ENCODE data around the gene OR2T11.

OR2T11 gene

DNA sequence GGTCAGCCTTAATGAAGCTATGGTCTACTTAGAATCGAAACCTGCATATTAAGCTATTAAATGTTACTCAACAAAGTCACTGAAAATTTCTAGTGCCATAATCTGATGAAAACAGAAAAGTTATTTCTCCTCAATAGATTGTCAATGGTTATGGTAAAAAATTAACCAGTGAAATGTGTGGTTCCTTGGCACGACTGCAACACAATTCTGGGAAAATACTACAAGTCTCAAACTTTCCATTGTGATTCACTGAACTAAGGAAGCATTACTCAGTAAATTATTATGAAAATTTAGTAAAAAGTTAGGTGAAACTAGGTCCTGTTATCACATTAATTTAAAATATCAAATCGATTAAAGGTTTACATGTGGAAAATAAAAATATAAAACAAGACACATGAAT lies 24.6 kb downstream of the OR2T11 start:
- Histone ChIP-seq H3K36me3 (ENCODE audit: low read depth) (no peaks in the 10 kb centered on the region), H3K27me3 (ENCODE audit: insufficient read depth, poor library complexity, severe bottlenecking) (no peaks in the 10 kb centered on the region), H3K4me1 (ENCODE audit: insufficient read depth, poor library complexity, severe bottlenecking) (no peaks in the 10 kb centered on the region), H3K27ac (ENCODE audit: poor library complexity, severe bottlenecking) (no peak overlapping the region), H3K9me3 (ENCODE audit: severe bottlenecking) (no peaks in the 10 kb centered on the region), H3K4me3 (ENCODE audit: severe bottlenecking) (no peak overlapping the region)
- ATAC-seq (ENCODE audit: low read depth) (no peak), DNase-seq (ENCODE audit: low spot score) (no peak)
- TF ChIP-seq, protein P1, sequence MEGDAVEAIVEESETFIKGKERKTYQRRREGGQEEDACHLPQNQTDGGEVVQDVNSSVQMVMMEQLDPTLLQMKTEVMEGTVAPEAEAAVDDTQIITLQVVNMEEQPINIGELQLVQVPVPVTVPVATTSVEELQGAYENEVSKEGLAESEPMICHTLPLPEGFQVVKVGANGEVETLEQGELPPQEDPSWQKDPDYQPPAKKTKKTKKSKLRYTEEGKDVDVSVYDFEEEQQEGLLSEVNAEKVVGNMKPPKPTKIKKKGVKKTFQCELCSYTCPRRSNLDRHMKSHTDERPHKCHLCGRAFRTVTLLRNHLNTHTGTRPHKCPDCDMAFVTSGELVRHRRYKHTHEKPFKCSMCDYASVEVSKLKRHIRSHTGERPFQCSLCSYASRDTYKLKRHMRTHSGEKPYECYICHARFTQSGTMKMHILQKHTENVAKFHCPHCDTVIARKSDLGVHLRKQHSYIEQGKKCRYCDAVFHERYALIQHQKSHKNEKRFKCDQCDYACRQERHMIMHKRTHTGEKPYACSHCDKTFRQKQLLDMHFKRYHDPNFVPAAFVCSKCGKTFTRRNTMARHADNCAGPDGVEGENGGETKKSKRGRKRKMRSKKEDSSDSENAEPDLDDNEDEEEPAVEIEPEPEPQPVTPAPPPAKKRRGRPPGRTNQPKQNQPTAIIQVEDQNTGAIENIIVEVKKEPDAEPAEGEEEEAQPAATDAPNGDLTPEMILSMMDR (IDR thresholded peaks at IDR 0.05; ENCODE audit: poor library complexity, severe bottlenecking) = no peak

DNA sequence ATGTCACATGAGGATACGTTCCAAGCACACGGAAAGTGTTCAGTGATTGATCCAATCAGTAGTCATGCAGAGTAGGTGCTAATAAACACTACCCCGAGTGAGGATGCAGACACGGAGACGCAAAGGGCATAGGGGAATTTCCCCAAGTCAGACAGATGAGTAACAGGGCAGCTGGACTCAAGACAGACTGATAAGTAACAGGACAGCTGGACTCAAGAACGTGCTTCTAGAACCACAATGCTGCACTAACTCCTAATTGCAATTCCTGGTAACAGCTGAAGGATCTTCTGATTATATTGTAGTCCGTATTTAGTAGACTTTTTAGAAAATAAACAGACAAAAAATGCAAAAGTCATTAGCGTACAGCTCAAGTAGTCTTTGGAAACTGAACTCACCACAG lies 35.5 kb downstream of the OR2T11 start:
- H3K27ac ChIP-seq (ENCODE audit: poor library complexity, severe bottlenecking) = no peak overlapping the region
- DNase-seq (ENCODE audit: low spot score) = no peak
- no peak for ATAC-seq (ENCODE audit: low read depth)
- no peak overlapping the region for H3K4me3 ChIP-seq (ENCODE audit: severe bottlenecking)
- H3K36me3 ChIP-seq (ENCODE audit: low read depth) = no peaks in the 10 kb centered on the region
- TF ChIP-seq, protein P1 (IDR thresholded peaks at IDR 0.05; ENCODE audit: poor library complexity, severe bottlenecking) = no peak
- H3K9me3 ChIP-seq (ENCODE audit: severe bottlenecking) = no peaks in the 10 kb centered on the region
- no peaks in the 10 kb centered on the region for H3K27me3 ChIP-seq (ENCODE audit: insufficient read depth, poor library complexity, severe bottlenecking)
- no peaks in the 10 kb centered on the region for H3K4me1 ChIP-seq (ENCODE audit: insufficient read depth, poor library complexity, severe bottlenecking)

DNA sequence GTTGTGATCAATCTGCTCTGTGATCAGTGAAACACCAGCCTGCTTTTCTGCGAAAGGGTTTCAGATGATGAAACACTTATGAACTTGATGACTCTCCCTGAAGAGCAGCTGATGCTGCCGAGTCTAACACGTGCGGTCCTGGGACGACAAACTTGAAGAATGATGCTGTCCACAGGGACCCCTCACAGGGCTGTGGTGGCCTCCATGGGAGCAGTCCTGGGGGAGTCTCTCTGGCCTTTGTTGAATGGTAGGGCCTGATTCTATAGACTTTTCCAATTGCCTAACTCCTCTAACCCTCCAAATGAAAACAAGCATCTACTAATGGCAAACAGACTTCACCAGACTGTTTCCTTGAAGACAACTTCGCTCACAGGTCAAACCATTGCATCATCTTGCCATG lies 37.3 kb downstream of the OR2T11 start, which contains the start of gene OR2T10:
Gene OR2T10 (minus strand): TSS at position 112 of the 400 bp plus-strand sequence. CDS start 3,932 bp downstream, outside the sequence.
- H3K27me3 ChIP-seq (ENCODE audit: insufficient read depth, poor library complexity, severe bottlenecking) = no peaks in the 10 kb centered on the region
- no peaks in the 10 kb centered on the region for H3K9me3 ChIP-seq (ENCODE audit: severe bottlenecking)
- H3K4me3 ChIP-seq (ENCODE audit: severe bottlenecking) = no peak within 1 kb of the TSS
- H3K36me3 ChIP-seq (ENCODE audit: low read depth) = no peaks in the 10 kb centered on the region
- TF ChIP-seq, protein P1 (IDR thresholded peaks at IDR 0.05; ENCODE audit: poor library complexity, severe bottlenecking) = no peak
- ATAC-seq (ENCODE audit: low read depth) (no peak), DNase-seq (ENCODE audit: low spot score) (no peak)
- no peaks in the 10 kb centered on the region for H3K4me1 ChIP-seq (ENCODE audit: insufficient read depth, poor library complexity, severe bottlenecking)
- H3K27ac ChIP-seq (ENCODE audit: poor library complexity, severe bottlenecking) = no peak within 1 kb of the TSS

DNA sequence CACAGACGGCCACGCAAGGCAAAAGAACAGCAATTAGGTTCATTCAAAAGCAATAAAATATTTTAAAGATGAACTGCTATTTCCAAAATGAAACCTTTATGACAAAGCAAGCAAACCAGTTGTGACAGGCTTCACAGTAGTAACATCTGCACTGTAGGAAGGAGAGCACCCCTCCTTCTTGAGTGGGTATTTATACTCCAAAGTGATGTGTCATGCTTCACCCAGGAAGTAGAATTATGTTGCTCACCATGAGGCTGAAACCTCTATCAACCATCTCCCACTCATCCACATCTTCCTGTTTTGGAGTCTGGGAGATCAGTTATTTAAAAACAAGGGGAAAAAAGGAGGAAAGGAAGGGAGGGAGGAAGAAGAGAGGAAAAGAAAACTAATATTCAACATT lies 38.3 kb downstream of the OR2T11 start:
- Histone ChIP-seq H3K36me3 (ENCODE audit: low read depth) (no peaks in the 10 kb centered on the region), H3K27ac (ENCODE audit: poor library complexity, severe bottlenecking) (no peak overlapping the region), H3K9me3 (ENCODE audit: severe bottlenecking) (no peaks in the 10 kb centered on the region), H3K27me3 (ENCODE audit: insufficient read depth, poor library complexity, severe bottlenecking) (no peaks in the 10 kb centered on the region), H3K4me3 (ENCODE audit: severe bottlenecking) (no peak overlapping the region), H3K4me1 (ENCODE audit: insufficient read depth, poor library complexity, severe bottlenecking) (no peaks in the 10 kb centered on the region)
- TF ChIP-seq, protein P1 (IDR thresholded peaks at IDR 0.05; ENCODE audit: poor library complexity, severe bottlenecking) = no peak
- ATAC-seq (ENCODE audit: low read depth) (no peak), DNase-seq (ENCODE audit: low spot score) (no peak)

DNA sequence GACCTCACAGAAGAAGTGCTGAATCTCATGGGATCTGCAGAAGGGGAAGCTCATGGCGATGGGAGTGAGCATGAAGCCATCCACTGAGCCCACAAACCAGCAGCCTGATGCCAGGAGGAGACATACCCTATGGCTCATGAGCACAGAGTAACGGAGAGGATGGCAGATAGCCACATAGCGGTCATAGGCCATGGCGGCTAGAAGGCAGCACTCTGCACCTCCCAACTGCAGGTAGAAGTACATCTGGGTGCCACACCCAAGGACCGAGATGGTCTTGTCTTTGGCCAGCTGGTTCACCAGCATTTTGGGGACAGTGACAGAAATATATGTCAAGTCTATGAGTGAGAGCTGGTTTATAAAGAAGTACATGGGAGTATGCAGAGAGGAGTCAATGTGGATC lies 41.7 kb downstream of the OR2T11 start:
- no peaks in the 10 kb centered on the region for H3K9me3 ChIP-seq (ENCODE audit: severe bottlenecking)
- ATAC-seq (ENCODE audit: low read depth) = no peak
- H3K4me3 ChIP-seq (ENCODE audit: severe bottlenecking) = no peak overlapping the region
- no peaks in the 10 kb centered on the region for H3K36me3 ChIP-seq (ENCODE audit: low read depth)
- no peak overlapping the region for H3K27ac ChIP-seq (ENCODE audit: poor library complexity, severe bottlenecking)
- H3K27me3 ChIP-seq (ENCODE audit: insufficient read depth, poor library complexity, severe bottlenecking) = no peaks in the 10 kb centered on the region
- DNase-seq (ENCODE audit: low spot score) = no peak
- no peaks in the 10 kb centered on the region for H3K4me1 ChIP-seq (ENCODE audit: insufficient read depth, poor library complexity, severe bottlenecking)
- TF ChIP-seq, protein P1 (IDR thresholded peaks at IDR 0.05; ENCODE audit: poor library complexity, severe bottlenecking) = no peak

All from RWPE2 (cell line).